Esophagus squamous epithelium (tissue), 4 donors: Measurements from ENCODE around the gene MGMT.

ENCODE experiments used
- POLR2A ChIP-seq, 4 donors: fragments of 450-650 bp; IDR thresholded peaks; one replicate each; pipeline ENCODE4 v1.6.1; 2017; ENCODE audit warnings: antibody characterized with exemption in 4 of 4, mild to moderate bottlenecking in 4 of 4, moderate library complexity in 3 of 4
- TF ChIP-seq, protein P1 (sequence below), 6 experiments: fragments of 450-650 bp in 4 of 6; fragments of 200-600 bp in 2 of 6; sonication (generic) in 2 of 6; IDR thresholded peaks; one replicate each; pipeline ENCODE4 v1.5.1; 2016 to 2019; ENCODE audit warnings: antibody characterized with exemption in 6 of 6, mild to moderate bottlenecking in 4 of 6, moderate library complexity in 4 of 6

DNA sequence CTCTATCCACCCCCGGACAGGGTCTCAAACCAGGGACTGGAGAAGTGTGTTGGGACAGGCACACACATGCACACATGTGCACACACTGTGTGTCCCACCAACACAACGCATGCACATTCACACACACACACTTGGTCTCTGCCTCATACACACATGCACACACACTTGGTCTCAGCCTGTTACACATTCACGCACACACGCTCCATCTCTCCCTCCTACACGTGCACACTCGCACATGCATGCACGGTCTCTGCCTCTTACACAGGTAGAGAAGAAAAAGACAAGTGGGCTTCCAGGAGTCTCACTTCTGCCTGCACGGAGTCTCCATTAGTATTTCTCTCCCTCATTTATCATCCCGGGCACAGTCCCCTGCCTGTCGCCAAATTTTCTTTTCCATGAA, 325.8 kb downstream of the MGMT start:
- TF ChIP-seq, protein P1, sequence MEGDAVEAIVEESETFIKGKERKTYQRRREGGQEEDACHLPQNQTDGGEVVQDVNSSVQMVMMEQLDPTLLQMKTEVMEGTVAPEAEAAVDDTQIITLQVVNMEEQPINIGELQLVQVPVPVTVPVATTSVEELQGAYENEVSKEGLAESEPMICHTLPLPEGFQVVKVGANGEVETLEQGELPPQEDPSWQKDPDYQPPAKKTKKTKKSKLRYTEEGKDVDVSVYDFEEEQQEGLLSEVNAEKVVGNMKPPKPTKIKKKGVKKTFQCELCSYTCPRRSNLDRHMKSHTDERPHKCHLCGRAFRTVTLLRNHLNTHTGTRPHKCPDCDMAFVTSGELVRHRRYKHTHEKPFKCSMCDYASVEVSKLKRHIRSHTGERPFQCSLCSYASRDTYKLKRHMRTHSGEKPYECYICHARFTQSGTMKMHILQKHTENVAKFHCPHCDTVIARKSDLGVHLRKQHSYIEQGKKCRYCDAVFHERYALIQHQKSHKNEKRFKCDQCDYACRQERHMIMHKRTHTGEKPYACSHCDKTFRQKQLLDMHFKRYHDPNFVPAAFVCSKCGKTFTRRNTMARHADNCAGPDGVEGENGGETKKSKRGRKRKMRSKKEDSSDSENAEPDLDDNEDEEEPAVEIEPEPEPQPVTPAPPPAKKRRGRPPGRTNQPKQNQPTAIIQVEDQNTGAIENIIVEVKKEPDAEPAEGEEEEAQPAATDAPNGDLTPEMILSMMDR (IDR thresholded peaks at IDR 0.05) = no peak
- no peak for TF ChIP-seq POLR2A (IDR thresholded peaks at IDR 0.05)
